Posterior vena cava (tissue), 2 donors: ENCODE results near the gene LSP1. TPM values are rescaled to one million over a fixed set of nuclear protein-coding genes. Genes with fewer than 3 reads are reported as not detected.
A peak's percentile ranks its signal among the peaks of the same experiment; 100 is the strongest.
"Not testable (repeated sequence)": the region's sequence is repeated elsewhere in the genome, so short reads cannot be mapped to it uniquely, and the experiment has no call there.

ENCODE experiments used
- DNase-seq: peaks from one replicate; pipeline ENCODE4 v3.0.0-alpha.2; 2020; ENCODE audit warnings: low spot score
- intact Hi-C, 2 donors: fragments of 100-400 bp; cut with DNase I; formaldehyde crosslinking; loops; one replicate each; pipeline versions ENCODE4 v1.14.1 to v1.14.2; 2022 to 2023
- long read RNA-seq, 2 donors: library from polyadenylated mRNA; unstranded; transcript quantifications; one replicate each; pipeline ENCODE4 v2.0.0, GENCODE V29; 2020 to 2021
- total RNA-seq, 2 donors: library from RNA; stranded (reverse); fragmentation: NEBNext Ultra II Directional; extraction: Animal tissue kit (Norgen Biotek cat#: 25700); gene quantifications; one replicate each; pipeline ENCODE4 v1.2.1, GENCODE V29; 2021
- donor health status: DM: yes; HTN: yes; CAD: no.
- donor health status: DM: yes; HTN: yes; CAD: no.

LSP1 gene, protein sequence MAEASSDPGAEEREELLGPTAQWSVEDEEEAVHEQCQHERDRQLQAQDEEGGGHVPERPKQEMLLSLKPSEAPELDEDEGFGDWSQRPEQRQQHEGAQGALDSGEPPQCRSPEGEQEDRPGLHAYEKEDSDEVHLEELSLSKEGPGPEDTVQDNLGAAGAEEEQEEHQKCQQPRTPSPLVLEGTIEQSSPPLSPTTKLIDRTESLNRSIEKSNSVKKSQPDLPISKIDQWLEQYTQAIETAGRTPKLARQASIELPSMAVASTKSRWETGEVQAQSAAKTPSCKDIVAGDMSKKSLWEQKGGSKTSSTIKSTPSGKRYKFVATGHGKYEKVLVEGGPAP
- total RNA-seq = 100 to 1,000 TPM in 1 of 2 donors, 10 to 100 TPM in 1; 39.1 to 122 TPM
- long read RNA-seq, donor 1, transcript LSP1-203 (11 exons, 1,785 nt) = major isoform, 13 of 41 reads
- long read RNA-seq, donor 1, transcript LSP1-204 (11 exons, 2,640 nt) = minor isoform, 7 of 41 reads
- long read RNA-seq, donor 1, partial matches to known transcripts = 10 of 41 reads
- long read RNA-seq, donor 1, other reads (novel, unspliced or antisense) = 10 of 41 reads
- long read RNA-seq, donor 2, transcript LSP1-203 (11 exons, 1,785 nt) = minor isoform, 30 of 110 reads
- long read RNA-seq, donor 2, transcript LSP1-204 (11 exons, 2,640 nt) = major isoform, 34 of 110 reads
- long read RNA-seq, donor 2, transcript LSP1-201 (11 exons, 1,699 nt) = minor isoform, 15 of 110 reads
- long read RNA-seq, donor 2, partial matches to known transcripts = 9 of 110 reads
- long read RNA-seq, donor 2, other reads (novel, unspliced or antisense) = 22 of 110 reads

DNA sequence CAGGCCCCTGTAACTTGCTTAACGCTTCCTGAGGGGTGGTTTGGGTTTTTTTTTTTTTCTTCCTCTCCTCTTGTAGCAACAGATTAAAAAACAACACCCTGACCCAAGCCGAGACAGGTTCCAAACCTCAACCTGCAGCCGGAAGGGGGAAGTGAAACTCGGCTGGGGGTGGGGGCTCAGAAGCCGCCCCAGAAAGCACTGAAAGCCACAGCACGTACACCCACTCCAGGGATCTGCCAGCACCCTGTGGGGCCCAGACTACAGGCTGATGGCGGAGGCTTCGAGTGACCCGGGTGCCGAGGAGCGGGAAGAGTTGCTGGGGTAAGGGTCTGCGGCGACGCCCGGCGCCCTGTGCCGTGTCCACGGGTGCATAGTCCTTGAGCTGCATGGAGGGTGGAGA, at the start of gene LSP1:
Gene LSP1, plus strand, starts transcription at position 208 of the 400 bp plus-strand sequence. Its CDS starts 61 bp downstream, at position 269.
- DNase-seq = no peak
- intact Hi-C loops = no loop called here

DNA sequence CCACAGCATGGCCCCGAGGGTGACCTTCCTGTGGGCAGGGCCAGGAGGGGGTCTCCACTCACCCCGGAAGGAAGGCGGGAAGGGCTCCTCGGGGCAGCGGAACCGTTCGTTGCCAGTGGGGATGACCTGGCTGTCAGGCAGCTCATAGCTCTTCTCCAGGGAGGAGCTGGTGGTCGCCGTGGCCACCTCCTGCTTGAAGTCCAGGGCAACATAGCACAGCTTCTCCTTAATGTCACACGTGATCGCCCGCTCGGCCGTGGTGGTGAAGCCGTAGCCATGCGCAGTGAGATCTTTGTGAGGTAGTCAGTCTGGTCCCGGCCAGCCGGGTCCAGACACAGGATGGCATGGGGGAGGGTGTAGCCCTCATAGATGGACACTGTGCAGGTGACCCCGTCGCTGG, 49.6 kb upstream of the LSP1 start:
- intact Hi-C loops = no loop called here
- DNase-seq = no peak

DNA sequence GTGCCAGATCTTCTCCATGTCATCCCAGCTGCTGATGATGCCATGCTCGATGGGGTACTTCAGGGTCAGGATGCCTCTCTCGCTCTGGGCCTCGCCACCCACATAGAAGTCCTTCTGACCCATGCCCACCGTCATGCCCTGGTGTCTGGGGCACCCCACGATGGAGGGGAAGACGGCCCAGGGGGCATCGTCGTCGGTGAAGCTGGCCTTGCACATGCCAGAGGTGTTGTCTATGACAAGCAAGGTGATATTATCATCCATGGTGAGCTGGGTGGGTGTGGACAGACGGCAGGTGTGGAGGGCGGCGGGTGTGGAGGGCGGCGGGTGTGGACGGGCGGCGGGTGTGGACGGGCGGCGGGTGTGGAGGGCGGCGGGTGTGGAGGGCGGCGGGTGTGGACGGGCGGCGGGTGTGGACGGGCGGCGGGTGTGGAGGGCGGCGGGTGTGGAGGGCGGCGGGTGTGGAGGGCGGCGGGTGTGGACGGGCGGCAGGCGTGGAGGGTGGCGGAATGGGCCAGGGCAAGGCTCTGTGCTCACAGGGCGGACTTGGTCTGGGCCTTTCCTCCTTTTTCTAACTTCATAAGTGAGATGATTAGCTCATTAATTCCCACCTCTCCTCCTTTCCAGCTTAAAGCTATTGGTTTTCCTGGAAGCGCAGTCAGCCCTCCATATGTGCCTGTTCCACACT, 48.9 kb upstream of the LSP1 start:
- intact Hi-C loops, DNase-seq: not testable (repeated sequence)

DNA sequence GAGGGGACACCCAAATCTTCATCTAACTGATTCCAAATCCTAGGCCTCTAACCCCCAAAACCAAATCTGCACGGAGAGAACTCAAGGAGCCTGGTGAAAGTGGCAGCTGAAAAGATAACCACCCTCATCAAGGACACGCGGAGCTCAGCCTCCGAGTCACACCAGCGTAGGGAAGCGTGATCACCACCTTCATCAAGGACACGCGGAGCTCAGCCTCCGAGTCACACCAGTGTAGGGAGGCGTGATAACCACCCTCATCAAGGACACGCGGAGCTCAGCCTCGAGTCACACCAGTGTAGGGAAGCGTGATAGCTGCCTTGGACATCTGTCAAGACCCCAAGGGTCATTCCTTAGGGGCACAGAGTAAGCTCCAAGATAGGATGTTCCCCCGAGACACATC, 47.4 kb upstream of the LSP1 start:
- intact Hi-C loops = no loop called here
- no peak for DNase-seq

DNA sequence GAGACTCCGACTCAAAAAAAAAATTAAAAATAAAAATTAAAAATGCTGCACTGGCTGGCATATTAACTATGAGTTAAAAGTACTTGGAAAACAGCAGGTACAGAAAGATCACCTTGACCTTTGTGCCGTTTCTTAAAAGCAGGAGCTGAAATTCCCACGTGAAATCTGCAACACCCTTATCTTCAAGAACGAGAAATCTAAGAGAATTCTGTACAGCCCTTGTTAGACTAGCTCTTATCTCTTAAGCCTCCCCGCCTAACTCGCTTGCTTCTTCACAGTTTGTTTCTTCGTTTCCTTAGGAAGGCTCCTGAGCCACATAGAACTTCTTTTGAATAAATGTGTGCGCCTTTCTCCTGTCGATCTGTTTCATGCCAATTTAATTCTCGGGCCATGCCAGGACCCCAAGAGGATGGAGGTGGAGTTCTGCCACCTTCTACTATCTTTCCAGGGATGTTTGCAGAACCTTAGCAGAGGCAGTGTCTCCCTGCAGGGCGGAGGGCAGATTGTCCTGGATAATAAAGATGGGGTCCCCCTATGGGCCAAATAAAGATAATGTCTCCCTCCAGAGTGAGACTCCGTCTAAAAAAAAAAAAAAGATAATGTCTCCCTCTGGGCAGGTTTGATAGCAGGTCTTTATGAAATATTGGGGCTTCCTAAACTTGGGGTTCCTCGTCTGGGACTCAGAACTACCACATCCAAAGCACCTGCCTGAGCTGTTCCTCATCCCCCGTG, 45.5 kb upstream of the LSP1 start:
- intact Hi-C loops = no loop called here
- DNase-seq = no peak

DNA sequence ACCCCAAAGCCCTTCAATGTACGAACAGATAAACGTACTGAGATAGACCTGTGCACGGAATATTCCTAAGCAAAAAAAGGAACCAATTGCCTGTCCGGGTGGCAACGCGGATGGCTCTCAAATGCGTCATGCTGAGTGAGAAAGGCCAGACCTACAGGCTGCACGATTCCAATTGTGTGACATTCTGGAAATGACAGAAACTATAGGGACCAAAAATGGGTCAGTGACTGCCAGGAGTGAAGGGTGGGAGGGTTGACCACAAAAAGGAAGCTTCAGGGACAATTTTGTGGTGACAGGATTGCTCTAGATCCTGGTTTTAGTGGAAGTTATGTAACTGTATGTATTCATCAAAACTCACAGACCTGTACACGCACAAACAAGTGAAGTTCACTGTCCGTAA, 42.1 kb upstream of the LSP1 start:
- no peak for DNase-seq
- intact Hi-C loops = no loop called here

DNA sequence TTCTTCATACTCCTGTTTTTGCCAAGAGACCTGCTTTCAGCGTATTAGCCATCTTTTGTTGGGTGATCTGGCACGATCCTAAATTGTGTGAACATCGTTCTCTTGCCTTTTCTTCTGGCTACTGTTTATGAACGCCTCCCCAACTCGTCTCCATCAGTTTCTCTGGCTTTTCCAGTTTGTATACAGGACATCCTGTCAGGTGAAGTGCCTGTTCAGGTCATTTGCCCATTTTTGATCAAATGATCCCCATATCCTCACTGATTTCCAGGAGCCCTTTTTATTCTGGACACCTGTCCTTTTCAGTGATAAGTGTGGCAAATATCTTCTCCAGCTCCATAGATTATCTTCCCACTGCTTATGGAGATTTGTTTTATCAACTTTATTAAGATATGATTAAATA, 40.6 kb upstream of the LSP1 start:
- intact Hi-C loops = no loop called here
- DNase-seq = no peak

DNA sequence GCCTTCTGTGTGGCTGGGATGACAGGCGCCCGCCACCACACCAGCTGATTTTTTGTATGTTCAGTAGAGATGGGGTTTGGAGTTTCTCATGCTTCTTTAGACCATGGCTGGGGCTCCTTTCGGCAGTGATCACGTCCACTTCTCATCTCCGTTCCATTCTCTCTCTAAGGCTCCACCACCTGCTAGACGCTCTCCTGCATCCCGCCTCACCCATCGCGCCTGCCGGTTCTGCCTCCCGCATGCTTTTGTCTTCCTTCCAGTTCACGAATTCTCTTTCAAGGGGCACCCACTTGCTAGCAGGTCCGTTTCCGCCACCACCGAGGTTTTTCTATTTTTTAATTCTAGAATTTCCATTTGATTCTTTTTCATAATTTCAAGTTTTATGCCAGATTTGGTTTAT, 40.1 kb upstream of the LSP1 start:
- DNase-seq = no peak
- intact Hi-C loops = no loop called here

DNA sequence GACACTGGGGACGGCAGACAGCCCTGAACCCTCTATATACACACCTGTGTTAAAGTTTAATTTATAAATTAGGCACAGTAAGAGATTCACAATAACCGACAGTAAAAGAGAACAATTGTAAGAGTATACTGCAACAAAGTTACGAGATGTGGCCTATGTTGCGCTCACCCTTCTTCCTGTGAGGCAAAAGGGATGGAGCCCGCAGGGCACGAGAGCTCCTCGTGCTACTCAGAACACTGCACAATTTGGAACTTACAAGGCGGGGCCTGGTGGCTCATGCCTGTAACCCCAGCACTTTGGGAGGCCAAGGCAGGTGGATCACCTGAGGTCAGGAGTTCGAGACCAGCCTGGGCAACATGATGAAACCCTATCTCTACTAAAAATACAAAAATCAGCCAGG, 39.5 kb upstream of the LSP1 start:
- intact Hi-C loops = not testable (repeated sequence)

DNA sequence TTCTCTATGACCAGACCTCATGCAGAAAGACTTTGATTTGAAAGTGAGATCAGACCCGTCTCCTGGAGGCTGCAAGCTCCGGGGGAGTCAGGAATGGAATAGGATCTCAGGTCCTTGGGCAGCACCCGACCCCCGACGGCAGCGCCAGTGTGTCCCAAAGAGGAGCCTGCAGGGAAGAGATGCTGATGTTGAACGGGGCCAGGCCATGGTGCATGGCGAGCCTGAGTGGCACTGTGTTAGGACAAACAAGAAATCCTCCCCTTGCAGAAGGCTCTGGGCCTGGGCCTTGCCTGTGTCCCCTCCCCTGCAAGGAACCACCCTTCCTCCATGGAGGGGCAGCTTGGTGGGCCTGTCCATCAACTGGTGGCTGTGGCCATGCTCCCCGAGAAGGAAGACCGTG, 38.2 kb upstream of the LSP1 start:
- DNase-seq = no peak
- intact Hi-C loops = no loop called here

More for the DNA sequence above, 39.5 kb upstream of the LSP1 start:
- DNase-seq = not testable (repeated sequence)

DNA sequence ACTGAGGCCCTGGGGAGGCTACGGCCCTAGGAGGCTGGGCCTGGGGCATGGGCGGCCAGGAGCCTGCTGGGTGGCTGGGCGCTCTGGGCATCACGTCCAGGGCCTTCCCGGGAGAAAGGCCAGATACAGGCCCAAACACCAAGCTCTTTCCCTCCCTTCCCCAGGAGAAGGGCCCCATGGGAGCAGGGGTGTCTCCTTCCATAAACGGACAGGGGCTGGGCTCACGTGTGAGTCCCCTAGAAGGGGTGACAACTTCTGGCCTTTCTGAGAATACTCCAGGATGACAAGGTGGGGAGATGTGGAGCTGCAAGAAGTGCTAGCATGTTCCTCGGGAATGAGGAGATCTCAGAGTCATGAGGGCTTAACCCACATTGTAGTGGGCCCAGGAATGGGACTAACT, 37.6 kb upstream of the LSP1 start:
- DNase-seq = no peak
- intact Hi-C loops = no loop called here

DNA sequence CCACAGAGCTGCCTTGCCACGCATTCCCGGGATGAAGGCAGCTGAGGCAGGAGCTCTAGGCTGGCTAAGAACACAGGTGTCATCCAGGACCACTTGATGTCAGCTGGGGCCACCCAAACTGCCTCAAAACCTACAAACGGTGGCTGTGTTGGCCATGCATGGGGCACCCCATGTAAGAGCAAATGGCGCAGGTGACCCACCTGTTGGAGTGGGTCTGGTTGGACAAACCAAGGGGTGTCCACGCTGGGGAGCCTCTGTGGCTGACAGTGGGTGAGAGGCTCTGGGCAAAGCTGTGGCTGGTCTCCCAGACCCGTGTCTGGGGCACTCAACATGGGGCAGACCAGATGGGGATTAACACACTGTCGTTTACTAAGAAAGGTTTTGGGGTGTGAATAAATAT, 37.1 kb upstream of the LSP1 start:
- no peak for DNase-seq
- intact Hi-C loops = no loop called here

DNA sequence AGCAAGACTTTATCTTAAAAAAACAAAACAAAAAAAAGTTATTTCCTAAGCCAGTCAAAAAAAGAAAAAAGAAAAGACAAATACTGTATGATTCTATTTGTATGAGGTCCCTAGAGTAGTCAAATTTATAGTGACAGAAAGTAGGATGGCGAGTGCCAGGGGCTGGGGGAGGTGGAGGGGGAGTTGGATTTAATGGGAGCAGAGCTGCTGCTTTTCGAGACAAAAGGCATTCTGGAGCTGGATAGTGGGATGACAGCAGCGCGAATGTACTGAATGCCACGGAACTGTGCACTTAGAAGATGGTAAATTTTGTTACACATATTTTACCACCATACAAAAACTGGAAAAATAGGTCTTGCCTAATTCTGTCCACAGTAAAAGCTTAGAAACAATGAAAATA, 35.9 kb upstream of the LSP1 start:
- DNase-seq = no peak
- intact Hi-C loops = no loop called here

DNA sequence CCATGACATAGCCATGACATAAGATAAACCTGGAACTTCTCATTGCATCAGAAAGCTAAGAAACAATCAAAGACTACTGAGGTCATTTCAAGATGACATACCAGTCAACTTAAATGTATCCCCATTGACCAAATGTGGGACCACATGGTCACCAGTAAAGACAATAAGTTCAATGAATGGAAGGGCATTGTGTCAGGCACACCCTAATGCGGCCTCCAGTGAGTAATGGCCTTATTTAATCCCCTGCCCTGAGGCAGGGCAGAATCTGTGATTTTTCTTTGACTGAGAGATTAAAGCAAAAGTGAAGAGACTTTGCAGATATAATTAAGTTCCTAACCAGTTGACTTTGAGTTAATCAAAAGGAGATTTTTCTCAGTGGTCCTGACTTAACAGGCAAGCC, 35.4 kb upstream of the LSP1 start:
- no peak for DNase-seq
- intact Hi-C loops = no loop called here

DNA sequence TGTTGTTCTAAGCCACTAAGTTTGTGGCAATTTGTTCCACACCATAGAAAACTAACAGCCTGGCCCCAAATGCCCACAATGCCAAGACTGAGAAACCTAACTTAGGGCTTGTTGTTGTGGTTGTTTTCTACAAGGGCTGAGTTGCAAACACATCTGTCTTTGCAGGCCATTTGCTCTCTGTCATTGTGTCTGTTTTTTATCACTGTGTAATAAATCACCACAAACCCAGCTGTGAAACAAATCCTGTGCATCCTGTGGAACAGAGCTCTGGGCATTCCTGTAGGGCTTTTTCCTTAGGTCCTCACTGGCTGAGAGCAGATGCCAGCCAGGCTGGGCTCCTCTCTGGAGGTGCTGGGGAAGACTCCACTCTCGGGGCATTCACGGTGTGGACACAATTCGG, 33.8 kb upstream of the LSP1 start:
- intact Hi-C loops = no loop called here
- peak; percentile 40 for DNase-seq

DNA sequence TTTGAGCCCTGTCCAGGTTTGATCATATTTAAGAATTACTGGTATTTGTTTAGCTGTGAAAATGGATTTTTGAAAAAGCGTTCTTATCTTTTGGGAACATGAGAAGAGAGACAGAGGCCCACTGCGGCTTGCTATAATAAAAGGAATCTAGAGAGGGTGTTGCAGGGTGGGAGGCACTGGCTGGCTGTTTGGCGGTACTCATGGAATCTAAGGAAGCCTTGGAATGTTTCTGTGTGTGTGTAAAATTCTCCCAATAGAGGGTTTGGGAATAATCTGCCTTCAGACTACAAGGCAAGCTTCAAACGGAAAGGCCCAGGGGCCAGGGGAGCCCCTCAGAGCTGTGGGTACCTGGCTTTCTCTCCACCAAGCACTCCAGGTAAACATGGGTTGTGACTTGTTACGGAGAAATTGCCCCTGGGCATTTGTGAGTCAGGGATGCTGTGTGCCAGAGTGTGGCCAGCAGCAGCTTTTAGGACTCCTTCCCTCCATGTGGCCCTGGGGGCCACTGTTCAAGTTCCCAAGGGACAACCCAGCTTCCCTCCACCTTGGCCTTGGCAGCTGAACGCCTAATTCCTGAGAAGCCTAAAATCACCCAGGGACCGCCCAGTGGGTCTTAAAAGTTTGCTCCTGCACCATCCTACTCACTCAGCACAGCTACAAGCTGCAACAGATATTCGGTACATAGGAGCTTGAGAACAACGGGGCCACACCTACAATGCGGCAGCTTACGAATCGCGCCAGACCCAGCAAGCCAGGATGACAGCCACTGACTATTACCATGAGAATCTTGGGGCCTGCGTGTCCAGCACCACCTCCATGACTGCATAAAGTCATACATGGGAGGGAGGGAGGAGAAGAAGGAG, 32.2 kb upstream of the LSP1 start:
- intact Hi-C loops = no loop called here
- peak; percentile 50 for DNase-seq

DNA sequence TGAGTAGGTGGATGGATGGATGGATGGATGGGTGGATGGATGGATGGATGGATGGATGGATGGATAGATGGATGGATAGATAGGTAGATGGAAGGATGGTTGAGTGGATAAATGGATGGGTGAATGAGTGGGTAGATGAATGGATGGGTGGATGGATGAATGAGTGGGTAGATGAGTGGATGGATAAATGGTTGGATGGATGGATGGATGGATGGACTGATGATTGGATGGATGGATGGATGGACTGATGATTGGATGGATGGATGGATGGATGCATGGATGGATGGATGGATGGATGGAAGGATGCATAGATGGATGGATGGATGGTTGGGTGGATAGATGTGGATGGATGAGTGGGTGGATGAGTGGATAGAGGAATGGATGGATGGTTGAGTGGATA, 31.3 kb upstream of the LSP1 start:
- no peak for DNase-seq
- intact Hi-C loops = no loop called here

DNA sequence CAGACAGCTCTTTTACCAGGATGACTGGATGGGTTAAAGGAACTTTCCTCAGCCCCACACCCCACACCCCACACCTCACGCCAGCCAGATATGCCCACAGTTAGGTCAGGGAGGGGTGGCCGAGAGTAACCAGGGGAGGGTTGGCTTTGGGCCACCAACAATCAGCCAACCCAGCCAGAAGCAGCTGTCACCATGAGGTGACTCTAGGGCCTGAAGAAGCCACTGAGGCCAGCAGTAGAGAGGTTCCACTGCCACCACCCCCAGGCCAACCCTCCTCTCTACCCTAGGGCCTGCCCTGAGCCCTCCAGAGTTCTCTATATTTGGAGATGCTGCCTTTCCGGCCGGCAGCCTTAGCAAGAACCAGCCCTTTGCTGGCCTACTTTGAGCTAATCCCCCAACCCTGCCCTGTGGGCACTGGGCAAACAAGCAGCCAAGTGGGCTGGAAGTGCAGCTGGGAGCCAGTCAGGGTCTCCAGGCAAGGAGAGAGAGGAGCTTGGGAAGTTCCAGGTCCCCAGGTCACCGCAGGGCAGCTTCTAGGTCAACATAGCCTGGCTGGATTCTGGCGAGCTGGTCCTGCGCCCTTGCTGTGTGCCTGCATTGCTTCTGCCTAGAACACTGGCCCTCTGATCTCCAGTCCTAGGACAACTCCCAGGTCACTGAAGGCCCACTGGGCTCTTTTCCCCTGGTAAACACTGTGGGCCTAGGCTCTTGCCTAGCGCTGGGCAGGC, 30.1 kb upstream of the LSP1 start:
- intact Hi-C loops = no loop called here

More for the DNA sequence above, 30.1 kb upstream of the LSP1 start:
- peak; percentile 62 for DNase-seq
